GM23338 (cell line): Measurements from ENCODE around the gene TTC38. TPM values are rescaled to one million over a fixed set of nuclear protein-coding genes. Genes with fewer than 3 reads are reported as not detected.

Experiments
- ATAC-seq: fragments of 200-7000 bp; cut with Tn5 transposase; 3 replicates; pipeline ENCODE4 v1.9.1; 2020
- DNase-seq: peaks from one replicate; pipeline ENCODE4 v3.0.0-alpha.2; 2015; ENCODE audit warnings: low spot score
- H2AFZ ChIP-seq: fragments of 200-600 bp; sonication (generic); 2 replicates; pipeline ENCODE4 v1.8.0; 2016; ENCODE audit warnings: antibody characterized with exemption, mild to moderate bottlenecking, moderate library complexity
- H3F3A ChIP-seq: fragments of 200-600 bp; sonication (generic); replicated peaks from 2 replicates; pipeline ENCODE4 v1.8.0; 2017; ENCODE audit warnings: antibody characterized with exemption, mixed run types, low read depth
- H3K27ac ChIP-seq: fragments of 200-600 bp; sonication (generic); 2 replicates; pipeline ENCODE4 v1.6.1; 2016; ENCODE audit warnings: low read depth
- H3K27me3 ChIP-seq: fragments of 200-600 bp; sonication (generic); 2 replicates; pipeline ENCODE4 v1.8.0; 2016; ENCODE audit warnings: mild to moderate bottlenecking, mixed run types, moderate library complexity; ENCODE audit not compliant: insufficient read depth
- H3K36me3 ChIP-seq: fragments of 200-600 bp; sonication (generic); 2 replicates; pipeline ENCODE4 v1.8.0; 2016; ENCODE audit warnings: mild to moderate bottlenecking; ENCODE audit not compliant: insufficient read depth
- H3K4me1 ChIP-seq: fragments of 200-600 bp; sonication (generic); 2 replicates; pipeline ENCODE4 v1.8.0; 2016; ENCODE audit warnings: mild to moderate bottlenecking, moderate library complexity; ENCODE audit not compliant: insufficient read depth
- H3K4me2 ChIP-seq: fragments of 200-600 bp; sonication (generic); 2 replicates; pipeline ENCODE4 v1.7.1; 2017; ENCODE audit warnings: mixed run types
- H3K4me3 ChIP-seq: fragments of 200-600 bp; sonication (generic); 2 replicates; pipeline ENCODE4 v1.6.1; 2016; ENCODE audit warnings: mixed run types
- H3K79me2 ChIP-seq: fragments of 200-600 bp; sonication (generic); replicated peaks from 2 replicates; pipeline ENCODE4 v1.8.0; 2017; ENCODE audit warnings: mild to moderate bottlenecking; ENCODE audit not compliant: insufficient read depth
- H3K9me2 ChIP-seq: fragments of 200-600 bp; sonication (generic); 2 replicates; pipeline ENCODE4 v1.8.0; 2017; ENCODE audit not compliant: insufficient read depth
- H4K20me1 ChIP-seq: fragments of 200-600 bp; sonication (generic); replicated peaks from 2 replicates; pipeline ENCODE4 v1.8.0; 2017; ENCODE audit warnings: mild to moderate bottlenecking; ENCODE audit not compliant: insufficient read depth
- H3K27ac Mint-ChIP-seq: 2 replicates; pipeline ENCODE4 v1.8.0; 2020; ENCODE audit warnings: inconsistent platforms, mild to moderate bottlenecking, moderate library complexity, mixed read lengths
- H3K27me3 Mint-ChIP-seq: 3 replicates; pipeline ENCODE4 v1.8.0; 2022; ENCODE audit warnings: low read depth, mild to moderate bottlenecking, moderate library complexity, mixed read lengths, inconsistent platforms; ENCODE audit not compliant: insufficient read depth, poor library complexity
- H3K36me3 Mint-ChIP-seq: 3 replicates; pipeline ENCODE4 v1.8.0; 2021; ENCODE audit warnings: low read depth, mild to moderate bottlenecking, inconsistent platforms, moderate library complexity, mixed read lengths
- H3K4me1 Mint-ChIP-seq: 3 replicates; pipeline ENCODE4 v1.8.0; 2020; ENCODE audit warnings: mild to moderate bottlenecking, inconsistent platforms, mixed read lengths
- H3K4me3 Mint-ChIP-seq: 3 replicates; pipeline ENCODE4 v1.8.0; 2021; ENCODE audit warnings: moderate library complexity, mild to moderate bottlenecking, inconsistent platforms, mixed read lengths
- H3K9me3 Mint-ChIP-seq: 3 replicates; pipeline ENCODE4 v1.8.0; 2020; ENCODE audit warnings: moderate library complexity, mild to moderate bottlenecking, inconsistent platforms, mixed read lengths
- CREB1 ChIP-seq: fragments of 250-450 bp; sonication (Bioruptor Pico); IDR thresholded peaks from 2 replicates; pipeline ENCODE4 v1.5.0; 2020; ENCODE audit warnings: low read depth, mild to moderate bottlenecking, moderate library complexity
- EZH2 ChIP-seq: fragments of 200-600 bp; sonication (generic); IDR thresholded peaks from one replicate; pipeline ENCODE4 v1.8.0; 2017; ENCODE audit warnings: antibody characterized with exemption, mild to moderate bottlenecking, low read depth; ENCODE audit not compliant: unreplicated experiment
- EZH2phosphoT487 ChIP-seq: fragments of 200-600 bp; sonication (generic); IDR thresholded peaks from one replicate; pipeline ENCODE4 v1.8.1; 2018; ENCODE audit warnings: antibody characterized with exemption; ENCODE audit not compliant: unreplicated experiment
- JUNB ChIP-seq: IDR thresholded peaks from one replicate; pipeline ENCODE4 v1.6.1; 2016; ENCODE audit warnings: antibody characterized with exemption; ENCODE audit not compliant: unreplicated experiment
- NANOG ChIP-seq: IDR thresholded peaks from 2 replicates; pipeline ENCODE4 v1.6.1; 2016; ENCODE audit warnings: antibody characterized with exemption, borderline replicate concordance
- POLR2AphosphoS5 ChIP-seq: IDR thresholded peaks from 2 replicates; pipeline ENCODE4 v1.6.1; 2016; ENCODE audit warnings: antibody characterized with exemption, low read depth
- STAT1 ChIP-seq: IDR thresholded peaks from one replicate; pipeline ENCODE4 v1.6.1; 2016; ENCODE audit warnings: antibody characterized with exemption; ENCODE audit not compliant: unreplicated experiment
- ZNF331 ChIP-seq: fragments of 250-450 bp; sonication (Bioruptor Pico); IDR thresholded peaks from 2 replicates; pipeline ENCODE4 v1.5.0; 2020; ENCODE audit warnings: low read depth, mild to moderate bottlenecking, moderate library complexity
- long read RNA-seq: library from polyadenylated mRNA; unstranded; transcript quantifications from one replicate; pipeline ENCODE4 v2.0.0, GENCODE V29; 2020; ENCODE audit not compliant: unreplicated experiment
- polyA plus RNA-seq: library from polyadenylated mRNA; unstranded; fragments of >200 nt; fragmentation: Nextera tagmentation; extraction: Ambion mirVana; gene quantifications from 2 replicates; pipeline ENCODE4 v1.2.1, GENCODE V29; 2016
- total RNA-seq: library from RNA; depleted of rRNA; stranded (reverse); fragments of >200 nt; shearing (Covaris generic); gene quantifications from 2 replicates; pipeline ENCODE4 v1.2.3, GENCODE V29; 2014; rRNA removed
- TF ChIP-seq, protein P1 (sequence below): fragments of 250-450 bp; sonication (Bioruptor Pico); IDR thresholded peaks from 2 replicates; pipeline ENCODE4 v1.5.0; 2020; ENCODE audit warnings: mild to moderate bottlenecking, moderate library complexity
- TF ChIP-seq, protein P2 (sequence below): IDR thresholded peaks from 2 replicates; pipeline ENCODE4 v1.6.1; 2016; ENCODE audit warnings: antibody characterized with exemption
- TF ChIP-seq, protein P3 (sequence below), 2 experiments: fragments of 200-600 bp in 1 of 2; sonication (generic) in 1 of 2; conservative IDR thresholded peaks; 2 replicates each; pipeline versions ENCODE4 v1.5.1 to v1.6.1; 2016 to 2017; ENCODE audit warnings: antibody characterized with exemption in 2 of 2, low read depth in 2 of 2, mild to moderate bottlenecking in 2 of 2, moderate library complexity in 1 of 2
- TF ChIP-seq, protein P4 (sequence below): IDR thresholded peaks from one replicate; pipeline ENCODE4 v1.6.1; 2018; ENCODE audit warnings: antibody characterized with exemption; ENCODE audit not compliant: unreplicated experiment

Gene TTC38
- total RNA-seq (38.6 and 46.6 TPM in 2 replicates), polyA plus RNA-seq (11.1 and 11.8 TPM in 2 replicates)
- long read RNA-seq, transcript TTC38-201 (14 exons, 2,610 nt) = major isoform, 11 of 20 reads
- long read RNA-seq, partial matches to known transcripts = 1 of 20 reads
- long read RNA-seq, other reads (novel, unspliced or antisense) = 8 of 20 reads

DNA sequence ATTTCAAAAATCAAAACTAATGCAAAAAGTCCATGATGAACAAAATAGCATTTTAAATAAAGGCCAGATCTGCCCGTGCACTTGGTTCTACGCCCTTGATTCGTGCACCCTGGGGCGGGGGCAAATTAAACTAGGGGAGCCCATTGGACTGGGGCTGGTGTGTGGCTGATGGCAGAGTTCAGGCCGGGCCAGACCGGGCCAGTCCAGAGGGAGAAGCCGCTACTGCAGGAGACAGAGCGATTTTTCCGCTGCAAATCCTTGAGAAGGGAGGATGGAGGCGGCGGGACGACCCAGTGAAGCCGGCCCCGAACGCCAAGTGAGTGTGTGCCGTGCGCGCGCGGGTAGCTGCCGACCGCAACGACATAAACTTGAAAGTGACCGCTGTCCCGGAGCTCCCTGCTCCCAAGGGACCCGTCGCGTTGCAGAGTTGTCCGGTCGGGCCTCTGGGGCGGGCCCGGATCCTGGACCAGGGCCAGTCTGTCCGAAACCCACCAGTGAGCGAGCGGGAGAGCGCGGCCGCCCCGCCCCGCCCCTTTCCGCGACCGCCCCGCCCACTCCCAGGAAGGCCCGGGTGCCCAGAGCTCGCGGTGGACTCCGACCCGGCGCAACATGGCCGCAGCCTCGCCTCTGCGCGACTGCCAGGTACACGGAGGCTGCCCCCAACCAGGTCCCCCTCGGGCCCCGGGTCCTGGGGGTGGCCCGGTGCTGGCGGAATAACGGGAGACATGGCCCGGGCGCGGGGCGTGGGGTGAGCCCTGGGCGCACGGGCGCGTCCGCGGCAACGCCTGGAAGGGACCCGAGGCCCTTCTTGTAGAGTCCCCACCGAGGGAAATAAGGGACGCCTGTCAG lies at the start of gene TTC38:
Gene TTC38, plus strand, starts transcription at position 578 of the 849 bp plus-strand sequence. Its CDS starts 32 bp downstream, at position 610.
- Histone ChIP-seq H3K27ac (no peak within 1 kb of the TSS), H3K4me3 (peak within 1 kb of the TSS; percentile 88), H3K4me1 (no peaks in the 10 kb centered on the region), H3K4me2 (peak within 1 kb of the TSS; percentile 85), H3K9me2 (no peaks in the 10 kb centered on the region), H3F3A (0 out of 2 replicates have a peak, but pooled peaks cover 3% of the 10 kb centered on the region), H2AFZ (peak within 1 kb of the TSS; percentile 97), H3K36me3 (no peaks in the 10 kb centered on the region), H3K27me3 (peaks cover 31% of the 10 kb centered on the region), H3K79me2 (no peaks in the 10 kb centered on the region), H4K20me1 (no peaks in the 10 kb centered on the region; the same call in none of the 2 replicates)
- peaks cover 31% of the 10 kb centered on the region for H3K36me3 Mint-ChIP-seq
- ATAC-seq = peak; percentile 90
- H3K4me3 Mint-ChIP-seq = peak within 1 kb of the TSS; percentile 88
- H3K27me3 Mint-ChIP-seq = peaks cover 32% of the 10 kb centered on the region
- TF ChIP-seq JUNB = no peak
- TF ChIP-seq, protein P1, sequence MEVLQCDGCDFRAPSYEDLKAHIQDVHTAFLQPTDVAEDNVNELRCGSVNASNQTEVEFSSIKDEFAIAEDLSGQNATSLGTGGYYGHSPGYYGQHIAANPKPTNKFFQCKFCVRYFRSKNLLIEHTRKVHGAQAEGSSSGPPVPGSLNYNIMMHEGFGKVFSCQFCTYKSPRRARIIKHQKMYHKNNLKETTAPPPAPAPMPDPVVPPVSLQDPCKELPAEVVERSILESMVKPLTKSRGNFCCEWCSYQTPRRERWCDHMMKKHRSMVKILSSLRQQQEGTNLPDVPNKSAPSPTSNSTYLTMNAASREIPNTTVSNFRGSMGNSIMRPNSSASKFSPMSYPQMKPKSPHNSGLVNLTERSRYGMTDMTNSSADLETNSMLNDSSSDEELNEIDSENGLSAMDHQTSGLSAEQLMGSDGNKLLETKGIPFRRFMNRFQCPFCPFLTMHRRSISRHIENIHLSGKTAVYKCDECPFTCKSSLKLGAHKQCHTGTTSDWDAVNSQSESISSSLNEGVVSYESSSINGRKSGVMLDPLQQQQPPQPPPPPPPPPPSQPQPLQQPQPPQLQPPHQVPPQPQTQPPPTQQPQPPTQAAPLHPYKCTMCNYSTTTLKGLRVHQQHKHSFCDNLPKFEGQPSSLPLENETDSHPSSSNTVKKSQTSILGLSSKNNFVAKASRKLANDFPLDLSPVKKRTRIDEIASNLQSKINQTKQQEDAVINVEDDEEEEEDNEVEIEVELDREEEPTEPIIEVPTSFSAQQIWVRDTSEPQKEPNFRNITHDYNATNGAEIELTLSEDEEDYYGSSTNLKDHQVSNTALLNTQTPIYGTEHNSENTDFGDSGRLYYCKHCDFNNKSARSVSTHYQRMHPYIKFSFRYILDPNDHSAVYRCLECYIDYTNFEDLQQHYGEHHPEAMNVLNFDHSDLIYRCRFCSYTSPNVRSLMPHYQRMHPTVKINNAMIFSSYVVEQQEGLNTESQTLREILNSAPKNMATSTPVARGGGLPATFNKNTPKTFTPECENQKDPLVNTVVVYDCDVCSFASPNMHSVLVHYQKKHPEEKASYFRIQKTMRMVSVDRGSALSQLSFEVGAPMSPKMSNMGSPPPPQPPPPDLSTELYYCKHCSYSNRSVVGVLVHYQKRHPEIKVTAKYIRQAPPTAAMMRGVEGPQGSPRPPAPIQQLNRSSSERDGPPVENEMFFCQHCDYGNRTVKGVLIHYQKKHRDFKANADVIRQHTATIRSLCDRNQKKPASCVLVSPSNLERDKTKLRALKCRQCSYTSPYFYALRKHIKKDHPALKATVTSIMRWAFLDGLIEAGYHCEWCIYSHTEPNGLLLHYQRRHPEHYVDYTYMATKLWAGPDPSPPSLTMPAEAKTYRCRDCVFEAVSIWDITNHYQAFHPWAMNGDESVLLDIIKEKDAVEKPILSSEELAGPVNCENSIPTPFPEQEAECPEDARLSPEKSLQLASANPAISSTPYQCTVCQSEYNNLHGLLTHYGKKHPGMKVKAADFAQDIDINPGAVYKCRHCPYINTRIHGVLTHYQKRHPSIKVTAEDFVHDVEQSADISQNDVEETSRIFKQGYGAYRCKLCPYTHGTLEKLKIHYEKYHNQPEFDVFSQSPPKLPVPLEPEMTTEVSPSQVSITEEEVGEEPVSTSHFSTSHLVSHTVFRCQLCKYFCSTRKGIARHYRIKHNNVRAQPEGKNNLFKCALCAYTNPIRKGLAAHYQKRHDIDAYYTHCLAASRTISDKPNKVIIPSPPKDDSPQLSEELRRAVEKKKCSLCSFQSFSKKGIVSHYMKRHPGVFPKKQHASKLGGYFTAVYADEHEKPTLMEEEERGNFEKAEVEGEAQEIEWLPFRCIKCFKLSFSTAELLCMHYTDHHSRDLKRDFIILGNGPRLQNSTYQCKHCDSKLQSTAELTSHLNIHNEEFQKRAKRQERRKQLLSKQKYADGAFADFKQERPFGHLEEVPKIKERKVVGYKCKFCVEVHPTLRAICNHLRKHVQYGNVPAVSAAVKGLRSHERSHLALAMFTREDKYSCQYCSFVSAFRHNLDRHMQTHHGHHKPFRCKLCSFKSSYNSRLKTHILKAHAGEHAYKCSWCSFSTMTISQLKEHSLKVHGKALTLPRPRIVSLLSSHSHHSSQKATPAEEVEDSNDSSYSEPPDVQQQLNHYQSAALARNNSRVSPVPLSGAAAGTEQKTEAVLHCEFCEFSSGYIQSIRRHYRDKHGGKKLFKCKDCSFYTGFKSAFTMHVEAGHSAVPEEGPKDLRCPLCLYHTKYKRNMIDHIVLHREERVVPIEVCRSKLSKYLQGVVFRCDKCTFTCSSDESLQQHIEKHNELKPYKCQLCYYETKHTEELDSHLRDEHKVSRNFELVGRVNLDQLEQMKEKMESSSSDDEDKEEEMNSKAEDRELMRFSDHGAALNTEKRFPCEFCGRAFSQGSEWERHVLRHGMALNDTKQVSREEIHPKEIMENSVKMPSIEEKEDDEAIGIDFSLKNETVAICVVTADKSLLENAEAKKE (CRISPR knock-in tag) = no peak
- no peak for TF ChIP-seq EZH2
- TF ChIP-seq ZNF331 (CRISPR knock-in tag) = no peak
- no peak for TF ChIP-seq CREB1 (CRISPR knock-in tag)
- TF ChIP-seq, protein P2, sequence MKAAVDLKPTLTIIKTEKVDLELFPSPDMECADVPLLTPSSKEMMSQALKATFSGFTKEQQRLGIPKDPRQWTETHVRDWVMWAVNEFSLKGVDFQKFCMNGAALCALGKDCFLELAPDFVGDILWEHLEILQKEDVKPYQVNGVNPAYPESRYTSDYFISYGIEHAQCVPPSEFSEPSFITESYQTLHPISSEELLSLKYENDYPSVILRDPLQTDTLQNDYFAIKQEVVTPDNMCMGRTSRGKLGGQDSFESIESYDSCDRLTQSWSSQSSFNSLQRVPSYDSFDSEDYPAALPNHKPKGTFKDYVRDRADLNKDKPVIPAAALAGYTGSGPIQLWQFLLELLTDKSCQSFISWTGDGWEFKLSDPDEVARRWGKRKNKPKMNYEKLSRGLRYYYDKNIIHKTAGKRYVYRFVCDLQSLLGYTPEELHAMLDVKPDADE = 0 out of 2 replicates have a peak, but pooled peaks have one; percentile 29
- no peak for TF ChIP-seq STAT1
- TF ChIP-seq NANOG = no peak
- TF ChIP-seq, protein P3, sequence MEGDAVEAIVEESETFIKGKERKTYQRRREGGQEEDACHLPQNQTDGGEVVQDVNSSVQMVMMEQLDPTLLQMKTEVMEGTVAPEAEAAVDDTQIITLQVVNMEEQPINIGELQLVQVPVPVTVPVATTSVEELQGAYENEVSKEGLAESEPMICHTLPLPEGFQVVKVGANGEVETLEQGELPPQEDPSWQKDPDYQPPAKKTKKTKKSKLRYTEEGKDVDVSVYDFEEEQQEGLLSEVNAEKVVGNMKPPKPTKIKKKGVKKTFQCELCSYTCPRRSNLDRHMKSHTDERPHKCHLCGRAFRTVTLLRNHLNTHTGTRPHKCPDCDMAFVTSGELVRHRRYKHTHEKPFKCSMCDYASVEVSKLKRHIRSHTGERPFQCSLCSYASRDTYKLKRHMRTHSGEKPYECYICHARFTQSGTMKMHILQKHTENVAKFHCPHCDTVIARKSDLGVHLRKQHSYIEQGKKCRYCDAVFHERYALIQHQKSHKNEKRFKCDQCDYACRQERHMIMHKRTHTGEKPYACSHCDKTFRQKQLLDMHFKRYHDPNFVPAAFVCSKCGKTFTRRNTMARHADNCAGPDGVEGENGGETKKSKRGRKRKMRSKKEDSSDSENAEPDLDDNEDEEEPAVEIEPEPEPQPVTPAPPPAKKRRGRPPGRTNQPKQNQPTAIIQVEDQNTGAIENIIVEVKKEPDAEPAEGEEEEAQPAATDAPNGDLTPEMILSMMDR (conservative IDR thresholded peaks at IDR 0.05; ENCODE audit: low read depth in 2 of 2) = no peak
- TF ChIP-seq, protein P4, sequence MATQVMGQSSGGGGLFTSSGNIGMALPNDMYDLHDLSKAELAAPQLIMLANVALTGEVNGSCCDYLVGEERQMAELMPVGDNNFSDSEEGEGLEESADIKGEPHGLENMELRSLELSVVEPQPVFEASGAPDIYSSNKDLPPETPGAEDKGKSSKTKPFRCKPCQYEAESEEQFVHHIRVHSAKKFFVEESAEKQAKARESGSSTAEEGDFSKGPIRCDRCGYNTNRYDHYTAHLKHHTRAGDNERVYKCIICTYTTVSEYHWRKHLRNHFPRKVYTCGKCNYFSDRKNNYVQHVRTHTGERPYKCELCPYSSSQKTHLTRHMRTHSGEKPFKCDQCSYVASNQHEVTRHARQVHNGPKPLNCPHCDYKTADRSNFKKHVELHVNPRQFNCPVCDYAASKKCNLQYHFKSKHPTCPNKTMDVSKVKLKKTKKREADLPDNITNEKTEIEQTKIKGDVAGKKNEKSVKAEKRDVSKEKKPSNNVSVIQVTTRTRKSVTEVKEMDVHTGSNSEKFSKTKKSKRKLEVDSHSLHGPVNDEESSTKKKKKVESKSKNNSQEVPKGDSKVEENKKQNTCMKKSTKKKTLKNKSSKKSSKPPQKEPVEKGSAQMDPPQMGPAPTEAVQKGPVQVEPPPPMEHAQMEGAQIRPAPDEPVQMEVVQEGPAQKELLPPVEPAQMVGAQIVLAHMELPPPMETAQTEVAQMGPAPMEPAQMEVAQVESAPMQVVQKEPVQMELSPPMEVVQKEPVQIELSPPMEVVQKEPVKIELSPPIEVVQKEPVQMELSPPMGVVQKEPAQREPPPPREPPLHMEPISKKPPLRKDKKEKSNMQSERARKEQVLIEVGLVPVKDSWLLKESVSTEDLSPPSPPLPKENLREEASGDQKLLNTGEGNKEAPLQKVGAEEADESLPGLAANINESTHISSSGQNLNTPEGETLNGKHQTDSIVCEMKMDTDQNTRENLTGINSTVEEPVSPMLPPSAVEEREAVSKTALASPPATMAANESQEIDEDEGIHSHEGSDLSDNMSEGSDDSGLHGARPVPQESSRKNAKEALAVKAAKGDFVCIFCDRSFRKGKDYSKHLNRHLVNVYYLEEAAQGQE = no peak
- peak; percentile 85 for TF ChIP-seq POLR2AphosphoS5
- no peak for TF ChIP-seq EZH2phosphoT487
- peaks cover 7% of the 10 kb centered on the region for H3K4me1 Mint-ChIP-seq
- DNase-seq = peak; percentile 77
- H3K9me3 Mint-ChIP-seq = peaks cover 39% of the 10 kb centered on the region
- no peak within 1 kb of the TSS for H3K27ac Mint-ChIP-seq
